ENCODE results near the gene INPP1.
A peak's percentile ranks its signal among the peaks of the same experiment; 100 is the strongest.
"Not testable (repeated sequence)": the region's sequence is repeated elsewhere in the genome, so short reads cannot be mapped to it uniquely, and the experiment has no call there.

INPP1 gene

DNA sequence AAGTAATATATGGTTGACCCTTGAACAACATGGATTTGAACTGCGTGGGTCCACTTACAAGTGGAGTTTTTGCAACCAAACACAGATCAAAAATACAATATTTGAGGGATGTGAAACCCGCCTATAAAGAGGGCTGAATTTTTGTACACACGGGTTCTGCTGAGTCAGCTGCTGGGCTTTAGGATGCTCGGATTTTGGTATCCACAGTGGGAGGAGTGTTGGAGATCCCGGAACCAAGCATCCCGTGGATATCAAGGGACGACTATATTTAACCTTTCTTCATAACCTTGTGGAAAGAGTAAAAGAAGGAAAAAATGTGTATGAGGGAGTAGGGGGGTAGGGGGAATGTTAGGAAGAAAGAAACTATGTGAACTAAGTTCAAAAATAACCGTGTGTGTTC, 10.0 kb upstream of the INPP1 start:
- Histone ChIP-seq H3K27ac (ENCODE audit: insufficient read depth, low read depth, low read length, poor library complexity, severe bottlenecking) (no peak overlapping the region), H3K27me3 (ENCODE audit: control insufficient read depth, insufficient read depth, low read length, poor library complexity, severe bottlenecking) (no peaks in the 10 kb centered on the region), H3K4me1 (ENCODE audit: control insufficient read depth, insufficient read depth, low read length) (no peaks in the 10 kb centered on the region), H3K4me3 (ENCODE audit: insufficient read depth, low read depth, low read length) (no peak overlapping the region), H3K36me3 (ENCODE audit: control insufficient read depth, insufficient read depth, low read length) (no peaks in the 10 kb centered on the region), H3K9me3 (ENCODE audit: control insufficient read depth, low read length) (no peaks in the 10 kb centered on the region)
- 92 to 93% methylated on average over 8 of the region's 8 CpGs for WGBS, 2 experiments

DNA sequence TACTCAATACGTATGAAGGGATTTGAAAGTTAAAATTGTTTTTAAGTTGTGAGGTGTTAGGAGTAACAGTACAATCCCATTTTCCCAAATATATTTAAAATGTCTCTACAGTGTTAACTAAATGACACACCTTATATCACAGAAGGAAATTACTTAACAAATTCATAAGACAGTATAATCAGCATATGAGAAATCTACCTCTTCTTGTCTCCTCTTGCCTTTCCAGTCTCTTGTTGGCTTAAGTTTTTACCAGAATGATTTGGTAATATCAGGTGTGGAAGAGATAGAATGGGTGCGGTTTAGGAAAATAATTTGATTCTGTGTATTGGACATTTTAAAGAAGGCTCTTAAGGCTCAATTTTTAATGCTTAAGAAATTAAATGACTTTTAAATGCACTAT, 9.5 kb upstream of the INPP1 start:
- Histone ChIP-seq H3K27me3 (ENCODE audit: control insufficient read depth, insufficient read depth, low read length, poor library complexity, severe bottlenecking) (no peaks in the 10 kb centered on the region), H3K4me3 (ENCODE audit: insufficient read depth, low read depth, low read length) (no peak overlapping the region), H3K27ac (ENCODE audit: insufficient read depth, low read depth, low read length, poor library complexity, severe bottlenecking) (no peak overlapping the region), H3K36me3 (ENCODE audit: control insufficient read depth, insufficient read depth, low read length) (no peaks in the 10 kb centered on the region), H3K9me3 (ENCODE audit: control insufficient read depth, low read length) (no peaks in the 10 kb centered on the region), H3K4me1 (ENCODE audit: control insufficient read depth, insufficient read depth, low read length) (no peaks in the 10 kb centered on the region)
- 90 to 100% methylated on average over 1 of the region's 2 CpGs for WGBS, 2 experiments

DNA sequence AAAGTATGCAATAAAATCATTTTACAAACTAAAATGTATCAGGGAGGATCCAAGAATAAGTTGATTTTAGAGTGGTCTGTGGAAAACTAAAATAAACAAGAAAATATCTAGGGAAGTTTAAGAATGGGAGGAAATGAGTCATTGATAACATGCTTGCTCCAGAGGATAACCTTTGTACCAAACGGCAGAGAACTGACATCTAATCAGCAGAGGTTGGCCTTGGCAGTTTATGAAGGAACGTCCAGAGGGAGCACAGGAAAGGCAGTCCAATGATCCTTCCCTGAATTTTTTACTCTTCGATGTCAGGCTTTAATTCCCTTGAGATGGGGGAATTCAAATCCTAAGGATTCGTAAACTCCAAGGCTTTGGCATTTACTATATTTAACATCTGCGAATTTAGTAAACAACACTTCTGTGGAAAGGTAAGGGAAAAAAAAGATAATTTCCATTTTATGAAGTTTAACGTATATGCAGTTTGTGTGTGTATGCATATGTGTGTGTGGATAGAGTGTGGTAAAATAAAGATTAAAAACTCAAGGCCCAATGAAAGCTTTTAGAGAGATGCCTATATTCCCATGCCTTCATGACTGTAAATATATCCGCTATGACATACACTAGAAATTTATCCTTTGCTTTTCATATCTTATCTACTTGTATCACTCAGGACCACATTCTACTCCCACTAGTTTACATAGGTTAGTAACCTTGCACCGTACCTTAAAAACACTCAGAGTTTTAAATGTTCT, 8.7 kb upstream of the INPP1 start:
- Histone ChIP-seq H3K27me3 (ENCODE audit: control insufficient read depth, insufficient read depth, low read length, poor library complexity, severe bottlenecking) (no peaks in the 10 kb centered on the region), H3K4me3 (ENCODE audit: insufficient read depth, low read depth, low read length) (no peak overlapping the region), H3K4me1 (ENCODE audit: control insufficient read depth, insufficient read depth, low read length) (no peaks in the 10 kb centered on the region), H3K27ac (ENCODE audit: insufficient read depth, low read depth, low read length, poor library complexity, severe bottlenecking) (no peak overlapping the region), H3K36me3 (ENCODE audit: control insufficient read depth, insufficient read depth, low read length) (no peaks in the 10 kb centered on the region), H3K9me3 (ENCODE audit: control insufficient read depth, low read length) (no peaks in the 10 kb centered on the region)
- WGBS, 2 experiments = 84 to 91% methylated on average over 6 to 8 of the region's 8 CpGs

DNA sequence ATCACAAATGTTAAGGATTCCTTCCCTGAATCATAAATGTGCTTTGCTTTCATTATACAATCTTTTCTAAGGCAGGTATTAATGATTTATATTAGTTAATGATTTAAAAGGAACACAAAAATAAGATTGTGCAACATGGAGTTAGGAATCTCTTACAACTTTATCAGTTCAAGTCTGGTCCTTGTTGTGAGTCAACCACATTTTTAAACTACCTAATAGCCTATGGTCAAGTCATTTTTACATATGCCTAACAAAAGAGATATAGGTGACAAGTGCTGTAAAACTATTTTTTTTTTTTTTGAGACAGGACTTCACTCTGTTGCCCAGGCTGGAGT, 8.2 kb upstream of the INPP1 start:
- Histone ChIP-seq H3K4me3 (ENCODE audit: insufficient read depth, low read depth, low read length) (no peak overlapping the region), H3K27ac (ENCODE audit: insufficient read depth, low read depth, low read length, poor library complexity, severe bottlenecking) (no peak overlapping the region)

DNA sequence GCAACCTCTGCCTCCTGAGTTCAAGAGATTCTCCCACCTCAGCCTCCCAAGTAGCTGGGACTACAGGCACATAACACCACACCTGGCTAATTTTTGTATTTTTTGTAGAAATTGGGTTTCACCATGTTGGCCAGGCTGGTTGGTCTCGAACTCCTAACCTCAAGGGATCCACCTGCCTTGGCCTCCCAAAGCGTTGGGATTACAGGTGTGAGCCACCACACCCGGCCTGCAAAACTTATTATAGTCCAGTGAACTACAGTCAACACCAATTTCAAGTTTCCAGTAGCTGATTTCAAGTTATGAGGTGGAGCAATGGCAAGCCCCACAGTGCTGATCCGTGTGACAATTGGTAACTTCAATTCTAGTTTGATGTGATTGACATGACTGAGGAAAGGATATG, 7.8 kb upstream of the INPP1 start:
- not testable (repeated sequence) for H3K27me3 ChIP-seq (ENCODE audit: control insufficient read depth, insufficient read depth, low read length, poor library complexity, severe bottlenecking); H3K36me3 ChIP-seq (ENCODE audit: control insufficient read depth, insufficient read depth, low read length); H3K27ac ChIP-seq (ENCODE audit: insufficient read depth, low read depth, low read length, poor library complexity, severe bottlenecking); H3K4me1 ChIP-seq (ENCODE audit: control insufficient read depth, insufficient read depth, low read length); H3K4me3 ChIP-seq (ENCODE audit: insufficient read depth, low read depth, low read length); H3K9me3 ChIP-seq (ENCODE audit: control insufficient read depth, low read length)
- 86 to 88% methylated on average over 4 of the region's 4 CpGs for WGBS, 2 experiments

More for the DNA sequence above, 8.2 kb upstream of the INPP1 start:
- H3K27me3 ChIP-seq (ENCODE audit: control insufficient read depth, insufficient read depth, low read length, poor library complexity, severe bottlenecking) = no peaks in the 10 kb centered on the region
- H3K36me3 ChIP-seq (ENCODE audit: control insufficient read depth, insufficient read depth, low read length) = no peaks in the 10 kb centered on the region
- no peaks in the 10 kb centered on the region for H3K4me1 ChIP-seq (ENCODE audit: control insufficient read depth, insufficient read depth, low read length)
- no peaks in the 10 kb centered on the region for H3K9me3 ChIP-seq (ENCODE audit: control insufficient read depth, low read length)

DNA sequence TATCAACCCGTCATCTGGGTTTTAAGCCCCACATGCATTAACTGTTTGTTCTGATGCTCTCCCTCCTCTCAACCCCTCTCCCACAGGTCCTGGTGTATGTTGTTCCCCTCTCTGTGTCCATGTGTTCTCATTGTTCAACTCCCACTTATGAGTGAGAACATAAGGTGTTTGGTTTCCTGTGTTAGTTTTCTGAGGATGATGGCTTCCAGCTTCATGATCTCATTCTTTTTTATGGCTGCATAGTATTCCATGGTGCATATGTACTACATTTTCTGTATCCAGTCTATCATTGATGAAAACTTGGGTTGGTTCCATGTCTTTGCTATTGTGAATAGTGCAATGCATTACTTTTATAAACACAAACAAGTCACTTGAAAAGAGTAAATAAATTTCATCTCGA, 7.0 kb upstream of the INPP1 start:
- WGBS, 2 experiments = 79 to 100% methylated on average over 1 of the region's 2 CpGs
- no peaks in the 10 kb centered on the region for H3K9me3 ChIP-seq (ENCODE audit: control insufficient read depth, low read length)
- no peak overlapping the region for H3K27ac ChIP-seq (ENCODE audit: insufficient read depth, low read depth, low read length, poor library complexity, severe bottlenecking)
- H3K27me3 ChIP-seq (ENCODE audit: control insufficient read depth, insufficient read depth, low read length, poor library complexity, severe bottlenecking) = no peaks in the 10 kb centered on the region
- H3K4me3 ChIP-seq (ENCODE audit: insufficient read depth, low read depth, low read length) = no peak overlapping the region
- H3K4me1 ChIP-seq (ENCODE audit: control insufficient read depth, insufficient read depth, low read length) = no peaks in the 10 kb centered on the region
- H3K36me3 ChIP-seq (ENCODE audit: control insufficient read depth, insufficient read depth, low read length) = no peaks in the 10 kb centered on the region

DNA sequence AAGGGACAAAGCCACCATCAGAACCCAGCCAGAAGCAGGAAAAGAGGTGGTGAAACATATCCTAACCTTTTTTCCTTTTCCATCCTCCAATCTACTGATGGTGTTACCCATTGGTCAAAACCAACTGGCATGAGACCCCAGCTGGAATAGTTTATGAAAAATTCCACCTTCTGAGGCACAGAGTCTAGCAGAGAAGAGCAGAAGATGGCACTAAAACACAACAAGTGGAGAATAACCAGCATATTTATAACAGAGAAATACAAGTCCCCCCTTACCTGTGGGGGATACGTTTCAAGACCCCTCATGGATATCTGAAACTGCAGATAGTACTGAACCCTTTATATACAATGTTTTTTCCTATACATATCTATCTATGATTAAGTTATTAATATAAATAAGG, 4.9 kb upstream of the INPP1 start:
- Histone ChIP-seq H3K27ac (ENCODE audit: insufficient read depth, low read depth, low read length, poor library complexity, severe bottlenecking) (no peak overlapping the region), H3K4me1 (ENCODE audit: control insufficient read depth, insufficient read depth, low read length) (no peaks in the 10 kb centered on the region)
- WGBS, 2 experiments = 91% methylated on average over 1 of the region's 1 CpG; no CpG with 5 or more reads in 1 of the 2 experiments

DNA sequence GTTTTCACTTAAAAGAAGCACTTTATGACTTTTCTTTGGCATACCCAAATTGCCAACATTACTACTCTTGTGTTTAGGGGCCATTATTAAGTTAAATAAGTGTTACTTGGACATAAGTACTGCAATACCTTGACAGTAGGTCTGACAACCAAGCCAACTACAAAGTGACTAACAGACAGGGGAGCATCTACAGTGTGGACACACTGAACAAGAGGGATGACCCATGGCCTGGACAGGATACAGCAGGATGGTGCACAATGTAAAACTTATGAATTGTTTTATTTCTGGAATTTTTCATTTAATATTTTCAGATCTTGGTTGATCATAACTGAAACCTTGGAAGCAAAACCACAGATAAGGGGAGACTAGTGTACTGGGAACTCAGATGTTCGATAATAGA, 4.0 kb upstream of the INPP1 start:
- Histone ChIP-seq H3K4me1 (ENCODE audit: control insufficient read depth, insufficient read depth, low read length) (no peaks in the 10 kb centered on the region), H3K4me3 (ENCODE audit: insufficient read depth, low read depth, low read length) (no peak overlapping the region), H3K27me3 (ENCODE audit: control insufficient read depth, insufficient read depth, low read length, poor library complexity, severe bottlenecking) (peaks cover 21% of the 10 kb centered on the region), H3K9me3 (ENCODE audit: control insufficient read depth, low read length) (no peaks in the 10 kb centered on the region), H3K27ac (ENCODE audit: insufficient read depth, low read depth, low read length, poor library complexity, severe bottlenecking) (no peak overlapping the region), H3K36me3 (ENCODE audit: control insufficient read depth, insufficient read depth, low read length) (no peaks in the 10 kb centered on the region)
- WGBS, 2 experiments = 100% methylated on average over 1 of the region's 1 CpG; no CpG with 5 or more reads in 1 of the 2 experiments

More for the DNA sequence above, 4.9 kb upstream of the INPP1 start:
- Histone ChIP-seq H3K27me3 (ENCODE audit: control insufficient read depth, insufficient read depth, low read length, poor library complexity, severe bottlenecking) (peaks cover 12% of the 10 kb centered on the region), H3K4me3 (ENCODE audit: insufficient read depth, low read depth, low read length) (no peak overlapping the region), H3K9me3 (ENCODE audit: control insufficient read depth, low read length) (no peaks in the 10 kb centered on the region), H3K36me3 (ENCODE audit: control insufficient read depth, insufficient read depth, low read length) (no peaks in the 10 kb centered on the region)

DNA sequence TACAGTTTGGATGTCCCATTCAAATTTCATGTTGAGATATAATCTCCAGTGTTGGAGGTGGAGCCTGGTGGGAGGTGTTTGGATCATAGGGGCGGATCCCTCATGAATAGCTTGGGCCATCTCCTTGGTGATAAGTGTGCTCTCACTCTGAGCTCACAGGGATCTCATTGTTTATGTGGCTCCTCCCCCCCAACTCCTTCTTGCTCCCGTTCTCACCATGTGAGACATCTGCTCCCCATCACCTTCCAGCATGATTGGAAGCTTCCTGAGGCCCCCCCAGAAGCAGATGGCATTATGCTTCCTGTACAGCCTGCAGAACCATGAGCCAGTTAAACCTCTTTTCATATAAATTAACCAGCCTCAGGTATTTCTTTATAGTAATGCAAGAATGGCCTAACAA, 3.0 kb upstream of the INPP1 start:
- Histone ChIP-seq H3K4me1 (ENCODE audit: control insufficient read depth, insufficient read depth, low read length) (no peaks in the 10 kb centered on the region), H3K9me3 (ENCODE audit: control insufficient read depth, low read length) (no peaks in the 10 kb centered on the region), H3K36me3 (ENCODE audit: control insufficient read depth, insufficient read depth, low read length) (no peaks in the 10 kb centered on the region), H3K4me3 (ENCODE audit: insufficient read depth, low read depth, low read length) (no peak overlapping the region), H3K27ac (ENCODE audit: insufficient read depth, low read depth, low read length, poor library complexity, severe bottlenecking) (no peak overlapping the region), H3K27me3 (ENCODE audit: control insufficient read depth, insufficient read depth, low read length, poor library complexity, severe bottlenecking) (peaks cover 31% of the 10 kb centered on the region)
- WGBS, 2 experiments = 30 to 38% methylated on average over 2 of the region's 2 CpGs

DNA sequence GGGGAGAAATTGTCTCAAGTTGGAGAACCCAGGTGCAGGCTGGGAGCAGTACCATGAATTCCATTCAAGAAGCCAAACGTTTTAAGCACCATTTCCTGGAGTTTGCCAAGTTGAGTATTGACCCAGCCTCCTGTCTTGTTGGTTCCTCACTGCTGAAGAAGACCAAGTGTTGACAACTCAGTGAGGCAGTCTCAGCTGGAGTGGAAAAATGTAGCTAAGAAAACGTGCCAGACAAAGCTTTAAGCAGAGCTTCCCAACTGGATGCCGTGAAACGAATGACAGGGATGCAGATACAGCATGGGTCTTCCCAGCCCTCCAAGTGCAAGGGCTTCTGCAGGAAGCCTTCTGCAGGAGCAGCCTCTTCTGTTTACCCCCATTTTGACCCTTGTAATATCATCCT, 778 bp upstream of the INPP1 start:
- H3K27me3 ChIP-seq (ENCODE audit: control insufficient read depth, insufficient read depth, low read length, poor library complexity, severe bottlenecking) = peaks cover 31% of the 10 kb centered on the region
- H3K9me3 ChIP-seq (ENCODE audit: control insufficient read depth, low read length) = no peaks in the 10 kb centered on the region
- no peaks in the 10 kb centered on the region for H3K4me1 ChIP-seq (ENCODE audit: control insufficient read depth, insufficient read depth, low read length)
- 64 to 66% methylated on average over 4 of the region's 4 CpGs for WGBS, 2 experiments
- no peak overlapping the region for H3K27ac ChIP-seq (ENCODE audit: insufficient read depth, low read depth, low read length, poor library complexity, severe bottlenecking)
- no peak overlapping the region for H3K4me3 ChIP-seq (ENCODE audit: insufficient read depth, low read depth, low read length)
- no peaks in the 10 kb centered on the region for H3K36me3 ChIP-seq (ENCODE audit: control insufficient read depth, insufficient read depth, low read length)

DNA sequence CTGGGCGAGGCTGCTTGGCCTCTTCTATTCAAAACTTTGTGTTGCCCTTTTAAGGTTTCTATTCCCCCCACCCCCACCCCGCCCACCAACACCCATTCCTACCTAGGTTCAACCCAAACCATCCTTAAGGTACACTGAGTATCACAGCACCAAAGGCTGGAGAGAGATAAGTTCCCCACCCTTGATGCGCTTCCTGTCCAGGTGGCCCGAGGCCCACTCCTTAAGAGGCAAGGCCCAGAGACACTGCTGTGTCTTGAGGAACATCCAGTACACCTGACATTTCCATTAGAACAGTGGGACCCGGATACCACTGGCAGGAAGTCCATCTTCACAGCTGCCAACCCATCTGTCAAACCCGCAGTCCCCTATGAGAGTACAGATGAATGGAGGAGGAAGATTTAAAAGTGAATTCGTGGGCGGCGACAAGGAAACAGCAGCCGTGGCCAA, 277 bp upstream of the INPP1 start:
- Histone ChIP-seq H3K4me3 (ENCODE audit: insufficient read depth, low read depth, low read length) (peak overlapping the region; percentile 41), H3K9me3 (ENCODE audit: control insufficient read depth, low read length) (no peaks in the 10 kb centered on the region), H3K36me3 (ENCODE audit: control insufficient read depth, insufficient read depth, low read length) (no peaks in the 10 kb centered on the region), H3K27me3 (ENCODE audit: control insufficient read depth, insufficient read depth, low read length, poor library complexity, severe bottlenecking) (peaks cover 31% of the 10 kb centered on the region), H3K27ac (ENCODE audit: insufficient read depth, low read depth, low read length, poor library complexity, severe bottlenecking) (no peak overlapping the region), H3K4me1 (ENCODE audit: control insufficient read depth, insufficient read depth, low read length) (no peaks in the 10 kb centered on the region)
- 48 to 55% methylated on average over 10 of the region's 10 CpGs for WGBS, 2 experiments

Data from ectodermal cell (in vitro differentiated cells).